Right ventricle myocardium inferior (tissue), 1 donor: ENCODE measurements around the gene IRX2. TPM values are rescaled to one million over a fixed set of nuclear protein-coding genes. Genes with fewer than 3 reads are reported as not detected.

Source experiments
- ATAC-seq: fragments of 200-7000 bp; cut with Tn5 transposase; one replicate; pipeline ENCODE4 v1.9.1; 2020; ENCODE audit warnings: mild to moderate bottlenecking, moderate library complexity
- DNase-seq: peaks from one replicate; pipeline ENCODE4 v3.0.0; 2021; ENCODE audit errors: missing footprints
- intact Hi-C: fragments of 100-400 bp; cut with DNase I; formaldehyde crosslinking; loops from one replicate; pipeline ENCODE4 v1.11.0; 2022
- total RNA-seq: library from RNA; stranded (reverse); fragmentation: NEBNext Ultra II Directional; extraction: Animal tissue kit (Norgen Biotek cat#: 25700); gene quantifications from one replicate; pipeline ENCODE4 v1.2.1, GENCODE V29; 2021
- donor health status: DM: no; HTN: yes; CAD: no; lungs with severe emphysema.

The IRX2 gene
- total RNA-seq, 1 donor from 2014 or later: 7.3 TPM

- no peak for ATAC-seq
- intact Hi-C loops: no loop called here
- no peak for DNase-seq
Observed at GRCh38 chr5:2725980-2726765, 25.3 kb downstream of the IRX2 start.

- intact Hi-C loops: no loop called here
- no peak for DNase-seq
- ATAC-seq: no peak
Observed at GRCh38 chr5:2724831-2725230, 26.6 kb downstream of the IRX2 start.

GRCh38 chr5:2724031-2724581 lies 27.4 kb downstream of the IRX2 start:
- ATAC-seq (no peak), DNase-seq (no peak)
- intact Hi-C loops: no loop called here

GRCh38 chr5:2722901-2723300 lies 28.6 kb downstream of the IRX2 start:
- intact Hi-C loops: no loop called here
- ATAC-seq: no peak
- no peak for DNase-seq

GRCh38 chr5:2721385-2722138 lies 29.9 kb downstream of the IRX2 start:
- intact Hi-C loops: no loop called here
- no peak for ATAC-seq
- no peak for DNase-seq

- intact Hi-C loops: no loop called here
- no peak for ATAC-seq
- no peak for DNase-seq
Observed at GRCh38 chr5:2719332-2719731, 32.1 kb downstream of the IRX2 start.

GRCh38 chr5:2718115-2718514 lies 33.4 kb downstream of the IRX2 start:
- intact Hi-C loops: no loop called here
- ATAC-seq: no peak
- no peak for DNase-seq

GRCh38 chr5:2715856-2716255 lies 35.6 kb downstream of the IRX2 start:
- ATAC-seq (no peak), DNase-seq (no peak)
- intact Hi-C loops: no loop called here

GRCh38 chr5:2714805-2715204 lies 36.7 kb downstream of the IRX2 start:
- ATAC-seq: no peak
- intact Hi-C loops: no loop called here
- DNase-seq: no peak

- DNase-seq (no peak), ATAC-seq (no peak)
- intact Hi-C loops: no loop called here
Observed at GRCh38 chr5:2714026-2714425, 37.5 kb downstream of the IRX2 start.

GRCh38 chr5:2711446-2712425 lies 39.7 kb downstream of the IRX2 start:
- DNase-seq (no peak), ATAC-seq (no peak)
- intact Hi-C loops: no loop called here

GRCh38 chr5:2710910-2711309 lies 40.6 kb downstream of the IRX2 start:
- DNase-seq (no peak), ATAC-seq (no peak)
- intact Hi-C loops: no loop called here

- DNase-seq (no peak), ATAC-seq (no peak)
- intact Hi-C loops: no loop called here
Observed at GRCh38 chr5:2709976-2710689, 41.3 kb downstream of the IRX2 start.

- DNase-seq (no peak), ATAC-seq (no peak)
- intact Hi-C loops: no loop called here
Observed at GRCh38 chr5:2708751-2709150, 42.7 kb downstream of the IRX2 start.

- intact Hi-C loops: no loop called here
- no peak for ATAC-seq
Observed at GRCh38 chr5:2708132-2708531, 43.3 kb downstream of the IRX2 start.

GRCh38 chr5:2705861-2706260 lies 45.6 kb downstream of the IRX2 start:
- intact Hi-C loops: no loop called here
- DNase-seq (no peak), ATAC-seq (no peak)

More at GRCh38 chr5:2708132-2708531, 43.3 kb downstream of the IRX2 start:
- DNase-seq: no peak

- DNase-seq (no peak), ATAC-seq (no peak)
- intact Hi-C loops: no loop called here
Observed at GRCh38 chr5:2704806-2705645, 46.5 kb downstream of the IRX2 start.
